K562 treated with DMSO at 1 percent for 48 hours (cell line): ENCODE measurements around the gene RNF224. TPM values are rescaled to one million over a fixed set of nuclear protein-coding genes. Genes with fewer than 3 reads are reported as not detected.

Experiments
- total RNA-seq: library from RNA; unstranded; fragments of 300-600 nt; gene quantifications from 2 replicates; pipeline ENCODE4 v1.2.3, GENCODE V29; 2022; ENCODE audit warnings: low replicate concordance; ENCODE audit errors: extremely low read depth

The RNF224 gene
- not detected in 2 replicates for total RNA-seq

GRCh38 chr9:137227054-137227852 is at the start of gene RNF224:
TSS of gene RNF224 (plus strand) at chr9:137227502. CDS start at chr9:137228336, 834 bp downstream.

GRCh38 chr9:137188490-137189296 is 38.6 kb upstream of the RNF224 start, which contains the start of the genes ANAPC2 and SSNA1:
TSS of gene ANAPC2 (minus strand) at chr9:137188560. CDS start at chr9:137188532, 28 bp downstream.
TSS of gene SSNA1 (plus strand) at chr9:137188676. CDS start at chr9:137188727, 51 bp downstream.

GRCh38 chr9:137200311-137201204 is 26.7 kb upstream of the RNF224 start, which contains the start of gene TPRN:
TSS of gene TPRN (minus strand) at chr9:137200741. CDS start at chr9:137200711, 30 bp downstream.

GRCh38 chr9:137205126-137206069 is 21.9 kb upstream of the RNF224 start, which contains the start of the genes NDOR1 and TMEM203:
TSS of gene NDOR1 (plus strand) at chr9:137205700. CDS start at chr9:137205778, 78 bp downstream.
TSS of gene TMEM203 (minus strand) at chr9:137205648. CDS start at chr9:137205414, 234 bp downstream.

GRCh38 chr9:137222190-137223077 is 4.9 kb upstream of the RNF224 start, which contains the start of gene RNF208:
TSS of gene RNF208 (minus strand) at chr9:137222240. CDS start at chr9:137221212, 1,028 bp downstream.

GRCh38 chr9:137224830-137225694 is 2.2 kb upstream of the RNF224 start, which contains the start of gene CYSRT1:
TSS of gene CYSRT1 (plus strand) at chr9:137225174. CDS start at chr9:137225622, 448 bp downstream.

GRCh38 chr9:137230705-137231371 is 3.5 kb downstream of the RNF224 start, which contains the start of gene SLC34A3:
TSS of gene SLC34A3 (plus strand) at chr9:137230901. CDS start at chr9:137231703, 802 bp downstream.

GRCh38 chr9:137240841-137241489 is 13.7 kb downstream of the RNF224 start, which contains the start of gene TUBB4B:
TSS of gene TUBB4B (plus strand) at chr9:137241287. CDS start at chr9:137241361, 74 bp downstream.

GRCh38 chr9:137251194-137251461 is 23.8 kb downstream of the RNF224 start, which contains the start of gene STPG3:
TSS of gene STPG3 (plus strand) at chr9:137251286. CDS start at chr9:137251287, 1 bp downstream.

GRCh38 chr9:137254624-137255447 is 27.5 kb downstream of the RNF224 start, which contains the start of gene NELFB:
TSS of gene NELFB (plus strand) at chr9:137255327.

GRCh38 chr9:137277329-137278041 is 50.2 kb downstream of the RNF224 start, which contains the start of gene TOR4A:
TSS of gene TOR4A (plus strand) at chr9:137277726. CDS start at chr9:137278690, 964 bp downstream.

